ENCODE data around the gene C5orf24.
"Not testable (repeated sequence)": the region's sequence is repeated elsewhere in the genome, so short reads cannot be mapped to it uniquely, and the experiment has no call there.

The C5orf24 gene

GRCh38 chr5:134845852-134846640 lies at the start of gene C5orf24:
Gene C5orf24 (plus strand): TSS chr5:134845968. CDS start chr5:134854901, 8,933 bp downstream.
- DNase-seq: peak; percentile 83

GRCh38 chr5:134798468-134798867 lies 47.3 kb upstream of the C5orf24 start:
- no peak for DNase-seq

GRCh38 chr5:134803821-134804220 lies 41.9 kb upstream of the C5orf24 start:
- DNase-seq: no peak

- DNase-seq: no peak
Measured at GRCh38 chr5:134813407-134813806, 32.4 kb upstream of the C5orf24 start.

- no peak for DNase-seq
Measured at GRCh38 chr5:134813827-134814226, 31.9 kb upstream of the C5orf24 start.

GRCh38 chr5:134817006-134817405 lies 28.8 kb upstream of the C5orf24 start:
- DNase-seq: no peak

GRCh38 chr5:134818776-134819175 lies 27.0 kb upstream of the C5orf24 start:
- no peak for DNase-seq

- no peak for DNase-seq
Measured at GRCh38 chr5:134819407-134819963, 26.3 kb upstream of the C5orf24 start.

GRCh38 chr5:134821841-134822240 lies 23.9 kb upstream of the C5orf24 start:
- no peak for DNase-seq

- DNase-seq: no peak
Measured at GRCh38 chr5:134824681-134825080, 21.1 kb upstream of the C5orf24 start.

GRCh38 chr5:134825212-134825611 lies 20.6 kb upstream of the C5orf24 start:
- no peak for DNase-seq

- no peak for DNase-seq
Measured at GRCh38 chr5:134833340-134834032, 12.3 kb upstream of the C5orf24 start.

- DNase-seq: no peak
Measured at GRCh38 chr5:134835623-134836022, 10.1 kb upstream of the C5orf24 start.

- DNase-seq: no peak
Measured at GRCh38 chr5:134837530-134838181, 8.1 kb upstream of the C5orf24 start.

- DNase-seq: not testable (repeated sequence)
Measured at GRCh38 chr5:134838361-134838760, 7.4 kb upstream of the C5orf24 start.

- DNase-seq: no peak
Measured at GRCh38 chr5:134840811-134841210, 5.0 kb upstream of the C5orf24 start.

GRCh38 chr5:134844252-134844651 lies 1.5 kb upstream of the C5orf24 start:
- DNase-seq: no peak

- no peak for DNase-seq
Measured at GRCh38 chr5:134845335-134845851, 375 bp upstream of the C5orf24 start.

- no peak for DNase-seq
Measured at GRCh38 chr5:134846641-134846960, 833 bp downstream of the C5orf24 start.

- not testable (repeated sequence) for DNase-seq
Measured at GRCh38 chr5:134849434-134849933, 3.7 kb downstream of the C5orf24 start.

- no peak for DNase-seq
Measured at GRCh38 chr5:134851307-134851923, 5.6 kb downstream of the C5orf24 start.

- DNase-seq: not testable (repeated sequence)
Measured at GRCh38 chr5:134856465-134856864, 10.7 kb downstream of the C5orf24 start.

- DNase-seq: no peak
Measured at GRCh38 chr5:134857401-134857800, 11.6 kb downstream of the C5orf24 start.
